ENCODE results near the gene ZNF467. TPM values are rescaled to one million over a fixed set of nuclear protein-coding genes. Genes with fewer than 3 reads are reported as not detected.

ZNF467 gene
- total RNA-seq, 4 donors from 2014 or later = 0.40 to 6.7 (median 4.8) TPM

- 92% methylated on average over 10 of the region's 17 CpGs; no CpG with 5 or more reads in 1 of the 2 donors for WGBS, 2 donors (ENCODE audit: low coverage in 1 of 2)
- Histone ChIP-seq H3K9me3 (no peaks in the 10 kb centered on the region), H3K27me3 (no peaks in the 10 kb centered on the region), H3K4me1 (peaks cover 0 to 7% (median 4%) of the 10 kb centered on the region in 4 donors), H3K36me3 (no peaks in the 10 kb centered on the region), H3K27ac (no peak overlapping the region), H3K4me3 (no peak overlapping the region)
- no peak for TF ChIP-seq POLR2A (IDR thresholded peaks at IDR 0.05)
- TF ChIP-seq EP300 (IDR thresholded peaks at IDR 0.05; ENCODE audit: low read depth) = no peak
- TF ChIP-seq, protein P1, sequence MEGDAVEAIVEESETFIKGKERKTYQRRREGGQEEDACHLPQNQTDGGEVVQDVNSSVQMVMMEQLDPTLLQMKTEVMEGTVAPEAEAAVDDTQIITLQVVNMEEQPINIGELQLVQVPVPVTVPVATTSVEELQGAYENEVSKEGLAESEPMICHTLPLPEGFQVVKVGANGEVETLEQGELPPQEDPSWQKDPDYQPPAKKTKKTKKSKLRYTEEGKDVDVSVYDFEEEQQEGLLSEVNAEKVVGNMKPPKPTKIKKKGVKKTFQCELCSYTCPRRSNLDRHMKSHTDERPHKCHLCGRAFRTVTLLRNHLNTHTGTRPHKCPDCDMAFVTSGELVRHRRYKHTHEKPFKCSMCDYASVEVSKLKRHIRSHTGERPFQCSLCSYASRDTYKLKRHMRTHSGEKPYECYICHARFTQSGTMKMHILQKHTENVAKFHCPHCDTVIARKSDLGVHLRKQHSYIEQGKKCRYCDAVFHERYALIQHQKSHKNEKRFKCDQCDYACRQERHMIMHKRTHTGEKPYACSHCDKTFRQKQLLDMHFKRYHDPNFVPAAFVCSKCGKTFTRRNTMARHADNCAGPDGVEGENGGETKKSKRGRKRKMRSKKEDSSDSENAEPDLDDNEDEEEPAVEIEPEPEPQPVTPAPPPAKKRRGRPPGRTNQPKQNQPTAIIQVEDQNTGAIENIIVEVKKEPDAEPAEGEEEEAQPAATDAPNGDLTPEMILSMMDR (IDR thresholded peaks at IDR 0.05) = no peak
- no peak for TF ChIP-seq POLR2AphosphoS5 (IDR thresholded peaks at IDR 0.05)
- in situ Hi-C loops (cut with MboI; ENCODE audit: low pct_ligation_motif_present in 1 of 4, low pct_unique_long_range_greater_than_20kb in 1 of 4, low sequenced_read_pairs in 3 of 4) = no loop called here
- no peak for DNase-seq
- intact Hi-C loops (cut with DNase I; ENCODE audit: low total_unique reads) = no loop called here
These were observed 47.3 kb upstream of the ZNF467 start for GRCh38 chr7:149820622-149821190.

DNA sequence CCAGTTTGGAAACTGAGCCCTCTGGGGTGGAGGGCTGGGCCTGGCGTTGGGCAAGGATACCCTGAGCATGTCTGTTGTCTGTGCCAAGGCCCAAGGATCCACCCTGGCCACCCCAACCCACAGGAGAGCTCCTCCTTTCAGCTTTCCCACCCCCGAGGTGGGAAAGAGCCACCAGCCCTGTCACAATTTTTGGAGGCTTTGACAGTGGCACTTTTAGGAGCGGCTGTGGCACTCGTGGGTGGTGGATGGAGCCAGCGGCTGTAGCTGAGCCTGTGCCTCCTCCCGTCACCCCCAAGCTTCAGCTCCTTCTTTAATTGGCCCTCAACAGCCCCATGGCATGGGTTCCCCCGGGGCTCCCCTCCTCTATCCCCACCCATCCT is 46.6 kb upstream of the ZNF467 start:
- H3K27ac ChIP-seq = no peak overlapping the region
- DNase-seq = no peak
- peaks cover 0 to 7% (median 4%) of the 10 kb centered on the region in 4 donors for H3K4me1 ChIP-seq
- in situ Hi-C loops (cut with MboI; ENCODE audit: low pct_ligation_motif_present in 1 of 4, low pct_unique_long_range_greater_than_20kb in 1 of 4, low sequenced_read_pairs in 3 of 4) (no loop called here), intact Hi-C loops (cut with DNase I; ENCODE audit: low total_unique reads) (no loop called here)
- H3K4me3 ChIP-seq = no peak overlapping the region
- no peaks in the 10 kb centered on the region for H3K27me3 ChIP-seq
- no peaks in the 10 kb centered on the region for H3K9me3 ChIP-seq
- 60 to 77% methylated on average over 1 to 7 of the region's 7 CpGs for WGBS, 2 donors (ENCODE audit: low coverage in 1 of 2)
- H3K36me3 ChIP-seq = no peaks in the 10 kb centered on the region
- TF ChIP-seq POLR2A (IDR thresholded peaks at IDR 0.05) (no peak), EP300 (IDR thresholded peaks at IDR 0.05; ENCODE audit: low read depth) (no peak), POLR2AphosphoS5 (IDR thresholded peaks at IDR 0.05) (no peak)
- TF ChIP-seq, protein P1 (IDR thresholded peaks at IDR 0.05) = no peak

- H3K9me3 ChIP-seq = no peaks in the 10 kb centered on the region
- 86% methylated on average over 16 of the region's 28 CpGs; no CpG with 5 or more reads in 1 of the 2 donors for WGBS, 2 donors (ENCODE audit: low coverage in 1 of 2)
- no peaks in the 10 kb centered on the region for H3K27me3 ChIP-seq
- peaks cover 0 to 7% (median 4%) of the 10 kb centered on the region in 4 donors for H3K4me1 ChIP-seq
- DNase-seq = no peak
- H3K4me3 ChIP-seq = no peak overlapping the region
- in situ Hi-C loops (cut with MboI; ENCODE audit: low pct_ligation_motif_present in 1 of 4, low pct_unique_long_range_greater_than_20kb in 1 of 4, low sequenced_read_pairs in 3 of 4) = no loop called here
- TF ChIP-seq POLR2AphosphoS5 (IDR thresholded peaks at IDR 0.05) = no peak
- no peak for TF ChIP-seq POLR2A (IDR thresholded peaks at IDR 0.05)
- H3K27ac ChIP-seq = no peak overlapping the region
- intact Hi-C loops (cut with DNase I; ENCODE audit: low total_unique reads) = no loop called here
- no peaks in the 10 kb centered on the region for H3K36me3 ChIP-seq
These were observed 46.0 kb upstream of the ZNF467 start for GRCh38 chr7:149819141-149819960.

DNA sequence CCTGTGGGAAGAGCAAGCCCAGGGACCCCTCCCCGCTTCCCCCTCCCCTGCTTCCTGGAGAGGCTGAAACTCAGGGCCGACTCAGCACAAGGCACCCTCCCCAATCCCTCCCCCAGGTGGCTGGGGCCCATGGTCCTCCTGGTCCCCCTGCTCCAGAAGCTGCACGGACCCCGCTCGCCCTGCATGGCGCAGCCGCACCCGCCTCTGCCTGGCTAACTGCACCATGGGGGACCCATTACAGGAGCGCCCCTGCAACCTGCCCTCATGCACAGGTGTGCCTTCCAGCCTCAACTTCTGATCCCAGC is 45.1 kb upstream of the ZNF467 start:
- Histone ChIP-seq H3K4me1 (peaks cover 0 to 7% (median 4%) of the 10 kb centered on the region in 4 donors), H3K27ac (no peak overlapping the region), H3K4me3 (no peak overlapping the region), H3K9me3 (no peaks in the 10 kb centered on the region), H3K27me3 (no peaks in the 10 kb centered on the region), H3K36me3 (no peaks in the 10 kb centered on the region)
- intact Hi-C loops (cut with DNase I; ENCODE audit: low total_unique reads) (no loop called here), in situ Hi-C loops (cut with MboI; ENCODE audit: low pct_ligation_motif_present in 1 of 4, low pct_unique_long_range_greater_than_20kb in 1 of 4, low sequenced_read_pairs in 3 of 4) (no loop called here)
- TF ChIP-seq, protein P1 (IDR thresholded peaks at IDR 0.05) = no peak
- no peak for TF ChIP-seq EP300 (IDR thresholded peaks at IDR 0.05; ENCODE audit: low read depth)
- WGBS, 2 donors (ENCODE audit: low coverage in 1 of 2) = 86% methylated on average over 9 of the region's 9 CpGs; no CpG with 5 or more reads in 1 of the 2 donors
- no peak for DNase-seq
